Measurements from ENCODE around the gene UNC93B1.
"Not testable (repeated sequence)": the region's sequence is repeated elsewhere in the genome, so short reads cannot be mapped to it uniquely, and the experiment has no call there.

DNA sequence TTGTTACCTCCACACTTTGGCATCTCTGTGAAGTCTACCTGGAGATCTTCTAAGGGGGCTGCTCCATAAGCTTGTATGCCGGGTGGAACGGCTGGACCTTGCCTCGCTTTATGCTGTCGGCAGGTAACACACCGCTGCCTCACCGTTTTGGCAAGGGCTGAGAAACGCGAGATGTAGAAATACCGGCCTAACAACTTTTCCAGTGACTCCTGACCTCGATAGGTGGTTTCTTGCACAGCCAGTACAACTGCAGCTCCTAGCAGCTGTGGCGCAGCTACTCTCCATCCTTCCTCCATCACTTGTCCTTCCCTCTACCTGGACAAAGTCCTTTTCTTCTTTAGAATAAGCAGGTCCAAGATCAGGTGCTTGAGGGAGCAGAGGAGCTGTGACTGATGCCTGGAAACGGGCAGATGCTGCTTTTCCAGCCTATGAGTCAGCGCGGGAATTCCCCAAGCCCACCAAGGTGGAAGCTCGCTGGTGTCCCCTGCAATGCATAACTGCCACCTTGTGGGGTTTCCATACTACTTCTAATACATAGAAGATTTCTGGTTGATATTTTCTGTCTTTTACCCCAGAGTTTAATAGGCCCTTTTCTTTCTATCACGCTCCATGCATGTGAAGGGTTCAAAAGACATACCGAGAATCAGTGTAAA is 25.0 kb downstream of the UNC93B1 start:
- not testable (repeated sequence) for TF ChIP-seq POLR2A, EP300 (IDR thresholded peaks at IDR 0.05)
- TF ChIP-seq, protein P1, sequence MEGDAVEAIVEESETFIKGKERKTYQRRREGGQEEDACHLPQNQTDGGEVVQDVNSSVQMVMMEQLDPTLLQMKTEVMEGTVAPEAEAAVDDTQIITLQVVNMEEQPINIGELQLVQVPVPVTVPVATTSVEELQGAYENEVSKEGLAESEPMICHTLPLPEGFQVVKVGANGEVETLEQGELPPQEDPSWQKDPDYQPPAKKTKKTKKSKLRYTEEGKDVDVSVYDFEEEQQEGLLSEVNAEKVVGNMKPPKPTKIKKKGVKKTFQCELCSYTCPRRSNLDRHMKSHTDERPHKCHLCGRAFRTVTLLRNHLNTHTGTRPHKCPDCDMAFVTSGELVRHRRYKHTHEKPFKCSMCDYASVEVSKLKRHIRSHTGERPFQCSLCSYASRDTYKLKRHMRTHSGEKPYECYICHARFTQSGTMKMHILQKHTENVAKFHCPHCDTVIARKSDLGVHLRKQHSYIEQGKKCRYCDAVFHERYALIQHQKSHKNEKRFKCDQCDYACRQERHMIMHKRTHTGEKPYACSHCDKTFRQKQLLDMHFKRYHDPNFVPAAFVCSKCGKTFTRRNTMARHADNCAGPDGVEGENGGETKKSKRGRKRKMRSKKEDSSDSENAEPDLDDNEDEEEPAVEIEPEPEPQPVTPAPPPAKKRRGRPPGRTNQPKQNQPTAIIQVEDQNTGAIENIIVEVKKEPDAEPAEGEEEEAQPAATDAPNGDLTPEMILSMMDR (IDR thresholded peaks at IDR 0.05) = not testable (repeated sequence)
- TF ChIP-seq POLR2AphosphoS5 (IDR thresholded peaks at IDR 0.05) = peak in 2 of 3 donors; percentile 10 to 62
